Measurements from ENCODE around the gene AP2A2.

The AP2A2 gene

DNA sequence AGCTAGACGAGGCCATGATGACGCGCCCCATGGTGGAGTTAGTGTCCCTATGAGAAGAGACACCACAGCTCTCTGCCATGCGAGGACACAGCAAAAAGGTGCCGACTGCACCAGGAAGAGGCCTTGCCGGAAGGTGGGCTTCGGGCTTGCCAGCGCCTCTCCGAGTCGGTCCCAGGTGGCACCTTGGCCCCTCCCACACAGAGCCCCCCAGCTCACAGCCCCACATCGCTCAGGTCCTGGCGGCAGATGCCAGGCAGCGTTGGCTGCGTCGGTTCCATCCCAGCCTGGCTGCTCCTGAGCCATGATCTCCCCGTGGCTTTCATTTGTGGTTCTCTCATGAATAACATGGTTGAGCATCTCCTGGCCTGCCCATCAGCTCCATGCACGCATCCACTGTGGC, 39.1 kb upstream of the AP2A2 start:
- no peak for DNase-seq (ENCODE audit: extremely low read depth, low read depth)
- TF ChIP-seq, protein P1, sequence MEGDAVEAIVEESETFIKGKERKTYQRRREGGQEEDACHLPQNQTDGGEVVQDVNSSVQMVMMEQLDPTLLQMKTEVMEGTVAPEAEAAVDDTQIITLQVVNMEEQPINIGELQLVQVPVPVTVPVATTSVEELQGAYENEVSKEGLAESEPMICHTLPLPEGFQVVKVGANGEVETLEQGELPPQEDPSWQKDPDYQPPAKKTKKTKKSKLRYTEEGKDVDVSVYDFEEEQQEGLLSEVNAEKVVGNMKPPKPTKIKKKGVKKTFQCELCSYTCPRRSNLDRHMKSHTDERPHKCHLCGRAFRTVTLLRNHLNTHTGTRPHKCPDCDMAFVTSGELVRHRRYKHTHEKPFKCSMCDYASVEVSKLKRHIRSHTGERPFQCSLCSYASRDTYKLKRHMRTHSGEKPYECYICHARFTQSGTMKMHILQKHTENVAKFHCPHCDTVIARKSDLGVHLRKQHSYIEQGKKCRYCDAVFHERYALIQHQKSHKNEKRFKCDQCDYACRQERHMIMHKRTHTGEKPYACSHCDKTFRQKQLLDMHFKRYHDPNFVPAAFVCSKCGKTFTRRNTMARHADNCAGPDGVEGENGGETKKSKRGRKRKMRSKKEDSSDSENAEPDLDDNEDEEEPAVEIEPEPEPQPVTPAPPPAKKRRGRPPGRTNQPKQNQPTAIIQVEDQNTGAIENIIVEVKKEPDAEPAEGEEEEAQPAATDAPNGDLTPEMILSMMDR (IDR thresholded peaks at IDR 0.05; ENCODE audit: low read depth, low read length): no peak

DNA sequence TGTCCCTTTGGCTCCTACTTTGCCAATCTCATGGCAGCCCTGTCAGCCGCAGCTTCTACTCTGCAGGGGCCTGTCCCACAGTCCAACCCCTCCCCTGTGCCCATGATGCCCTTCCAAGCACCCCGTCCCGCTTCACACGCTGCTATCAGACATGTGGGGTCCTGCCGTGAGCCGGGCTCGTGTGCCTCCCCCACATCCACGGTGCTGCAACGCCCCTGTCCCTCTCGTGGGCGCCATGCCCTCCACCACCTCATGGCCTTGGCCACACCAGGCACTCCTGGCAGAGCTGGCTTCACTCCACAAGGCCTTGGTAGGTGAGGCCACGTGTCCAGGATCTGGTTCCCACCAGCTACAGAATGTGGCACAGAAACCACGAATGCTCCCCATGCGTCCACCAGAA, 38.1 kb upstream of the AP2A2 start:
- no peak for DNase-seq (ENCODE audit: extremely low read depth, low read depth)
- TF ChIP-seq, protein P1 (IDR thresholded peaks at IDR 0.05; ENCODE audit: low read depth, low read length): no peak

DNA sequence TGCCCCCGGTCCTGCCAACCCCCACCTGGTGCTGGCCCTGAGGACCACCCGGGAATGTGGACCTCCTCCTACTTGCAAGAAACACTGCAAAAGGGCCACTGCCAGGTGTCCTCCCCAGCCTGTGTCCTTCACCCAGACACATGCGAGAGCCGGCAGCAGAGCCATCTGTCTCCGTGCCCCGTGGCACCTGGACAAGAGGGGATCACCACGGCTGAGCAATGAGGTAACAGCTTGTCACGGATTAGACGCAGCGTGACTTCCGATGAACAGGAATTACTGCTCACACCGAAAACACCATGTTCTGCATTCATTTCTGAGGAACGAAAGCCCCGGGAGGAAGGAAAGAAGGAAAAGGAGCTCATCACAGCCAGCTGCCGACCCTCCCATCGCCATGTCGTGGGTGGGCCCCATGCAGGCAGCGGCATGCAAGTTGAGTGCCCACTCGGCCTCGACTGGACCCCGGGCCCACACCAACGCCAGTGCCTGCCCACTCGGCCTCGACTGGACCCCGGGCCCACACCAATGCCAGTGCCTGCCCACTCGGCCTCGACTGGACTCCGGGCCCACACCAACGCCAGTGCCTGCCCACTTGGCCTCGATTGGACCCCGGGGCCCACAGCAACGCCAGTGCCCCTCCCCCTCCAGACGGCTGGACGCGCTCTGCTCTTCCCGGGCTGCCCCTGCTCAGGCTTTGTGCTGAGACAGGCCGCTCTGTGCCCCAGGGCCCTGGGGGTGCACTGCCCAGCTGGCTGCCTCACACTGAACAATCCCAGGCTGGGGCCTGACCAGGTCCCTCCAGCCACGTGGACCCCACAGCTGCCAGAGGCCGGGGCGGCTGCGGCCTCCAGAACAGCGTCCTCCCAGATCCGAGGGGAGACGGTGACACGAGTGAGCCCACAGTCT, 37.1 kb upstream of the AP2A2 start:
- TF ChIP-seq, protein P1 (IDR thresholded peaks at IDR 0.05; ENCODE audit: low read depth, low read length): no peak
- DNase-seq (ENCODE audit: extremely low read depth, low read depth): no peak

DNA sequence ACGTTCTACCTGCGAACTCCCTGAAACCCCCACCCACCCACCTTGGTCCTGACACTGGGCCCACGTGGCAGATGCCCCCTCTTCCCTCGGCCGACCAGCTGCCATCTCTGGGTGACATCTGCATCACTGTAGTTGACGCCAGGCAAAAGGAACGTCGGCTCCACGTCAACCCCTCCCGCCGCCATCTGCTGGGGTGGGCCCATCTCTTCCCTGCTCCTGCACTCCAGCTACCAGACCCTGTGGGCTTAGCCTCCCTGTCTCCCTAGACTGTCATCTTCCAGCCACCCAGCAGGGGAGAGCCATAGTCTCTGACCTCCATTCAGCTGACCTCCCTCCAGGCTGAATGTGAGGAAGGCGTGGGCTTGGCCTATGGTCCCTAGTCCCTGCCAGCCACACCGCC, 36.4 kb upstream of the AP2A2 start:
- DNase-seq (ENCODE audit: extremely low read depth, low read depth): no peak
- TF ChIP-seq, protein P1 (IDR thresholded peaks at IDR 0.05; ENCODE audit: low read depth, low read length): no peak

DNA sequence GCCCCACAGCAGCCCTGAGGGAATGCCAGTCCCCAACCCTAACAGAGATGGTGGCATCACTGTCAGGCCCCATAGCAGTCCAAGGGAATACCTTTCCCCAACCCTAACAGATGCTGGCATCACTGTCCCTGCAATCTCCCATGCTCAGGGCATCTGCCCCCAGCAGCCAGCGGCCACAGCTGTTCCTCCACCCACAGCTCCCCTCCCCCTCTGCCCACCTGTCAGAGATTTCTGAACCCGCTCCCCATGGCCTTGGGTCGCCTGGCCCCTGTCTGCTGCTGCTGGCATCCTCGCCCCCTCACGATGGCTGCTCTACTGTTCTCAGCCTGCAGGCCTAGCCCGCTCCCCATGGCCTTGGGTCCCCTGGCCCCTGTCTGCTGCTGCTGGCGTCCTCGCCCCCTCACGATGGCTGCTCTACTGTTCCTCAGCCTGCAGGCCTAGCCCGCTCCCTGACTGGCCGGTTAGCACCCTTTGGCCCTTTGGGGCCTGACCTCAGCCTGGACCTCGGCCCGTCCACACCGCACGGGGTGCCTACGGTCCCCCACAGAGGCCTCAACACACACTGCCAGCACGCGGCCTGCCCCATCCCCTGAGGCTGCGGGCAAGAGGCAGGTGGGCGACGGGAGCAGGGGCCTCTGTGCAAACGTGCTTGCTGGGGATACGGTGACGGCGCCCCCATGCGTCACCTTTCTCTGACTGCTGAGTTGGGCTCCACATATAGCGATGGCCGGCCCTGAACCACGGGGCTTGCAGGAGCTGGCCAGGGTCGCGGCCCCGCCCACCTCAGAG, 35.8 kb upstream of the AP2A2 start:
- DNase-seq (ENCODE audit: extremely low read depth, low read depth): no peak
- TF ChIP-seq, protein P1 (IDR thresholded peaks at IDR 0.05; ENCODE audit: low read depth, low read length): no peak

DNA sequence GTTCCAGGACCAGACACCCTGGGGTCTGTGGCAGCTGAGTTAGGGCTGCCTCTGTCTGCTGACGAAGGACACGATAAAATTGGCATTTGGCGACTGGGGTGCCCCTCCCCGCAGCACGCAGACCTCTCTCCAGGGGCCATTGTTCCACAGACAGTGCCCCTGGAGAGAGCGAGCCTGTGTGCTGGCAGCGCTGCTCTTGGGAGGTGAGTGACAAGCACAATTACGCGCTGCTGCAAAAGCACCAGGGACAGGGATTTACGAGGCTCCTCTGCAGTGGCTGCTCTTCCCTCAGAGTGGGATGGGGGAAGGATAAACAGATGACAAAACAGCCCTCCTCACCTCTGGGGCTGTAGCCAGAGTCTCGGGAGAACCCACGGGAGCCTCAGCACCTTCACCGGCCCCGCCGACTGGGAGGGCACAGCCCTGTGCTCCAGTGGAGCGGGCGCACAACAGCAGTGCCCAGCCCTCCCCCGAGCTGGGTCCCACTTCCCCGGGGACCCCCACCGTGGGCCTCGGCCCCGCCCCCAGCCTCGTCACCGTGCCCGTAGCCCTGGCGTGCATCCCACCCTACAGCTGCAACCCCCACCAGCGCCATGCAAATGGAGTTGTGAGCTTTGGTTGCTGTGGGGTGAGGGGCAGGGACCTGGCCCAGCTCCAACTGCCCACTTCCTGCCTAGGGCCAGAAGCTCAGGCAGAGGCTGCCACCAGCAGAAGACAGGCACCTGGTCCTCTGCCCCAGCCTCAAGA, 34.7 kb upstream of the AP2A2 start:
- TF ChIP-seq, protein P1 (IDR thresholded peaks at IDR 0.05; ENCODE audit: low read depth, low read length): no peak
- no peak for DNase-seq (ENCODE audit: extremely low read depth, low read depth)

Data from AG09319 (cell line).